NCI-H1694 treated with DMSO at 0.1 percent for 48 hours (cell line): Measurements from ENCODE around the gene SETD2.
"Not testable (repeated sequence)": the region's sequence is repeated elsewhere in the genome, so short reads cannot be mapped to it uniquely, and the experiment has no call there.

ENCODE experiments used
- DNase-seq: peaks from one replicate; lab custom pipeline; 2025; lab: John Stamatoyannopoulos, UW

The SETD2 gene

GRCh38 chr3:47164007-47164881, at the start of gene SETD2:
Gene SETD2, minus strand, starts transcription at chr3:47164113. Its CDS starts 189 bp downstream, at chr3:47163924.
- DNase-seq: peak; percentile 13

GRCh38 chr3:47210863-47211405, 47.0 kb upstream of the SETD2 start:
- no peak for DNase-seq

- not testable (repeated sequence) for DNase-seq
These were observed 42.1 kb upstream of the SETD2 start for GRCh38 chr3:47206022-47206421.

- no peak for DNase-seq
These were observed 41.0 kb upstream of the SETD2 start for GRCh38 chr3:47204875-47205274.

GRCh38 chr3:47202542-47202941, 38.6 kb upstream of the SETD2 start:
- no peak for DNase-seq

GRCh38 chr3:47197287-47197686, 33.4 kb upstream of the SETD2 start:
- DNase-seq: no peak

- DNase-seq: no peak
These were observed 31.1 kb upstream of the SETD2 start for GRCh38 chr3:47194994-47195393.

GRCh38 chr3:47193871-47194859, 30.3 kb upstream of the SETD2 start:
- DNase-seq: no peak

- no peak for DNase-seq
These were observed 22.4 kb upstream of the SETD2 start for GRCh38 chr3:47186285-47186684.

- DNase-seq: not testable (repeated sequence)
These were observed 17.8 kb upstream of the SETD2 start for GRCh38 chr3:47181685-47182084.

GRCh38 chr3:47180011-47180410, 16.1 kb upstream of the SETD2 start:
- DNase-seq: not testable (repeated sequence)

GRCh38 chr3:47176582-47176981, 12.7 kb upstream of the SETD2 start:
- no peak for DNase-seq

- no peak for DNase-seq
These were observed 525 bp downstream of the SETD2 start for GRCh38 chr3:47163169-47164006.

GRCh38 chr3:47162697-47163168, 1.2 kb downstream of the SETD2 start:
- DNase-seq: no peak

- no peak for DNase-seq
These were observed 1.8 kb downstream of the SETD2 start for GRCh38 chr3:47161983-47162696.

GRCh38 chr3:47159820-47160219, 4.1 kb downstream of the SETD2 start:
- no peak for DNase-seq

GRCh38 chr3:47158208-47158607, 5.7 kb downstream of the SETD2 start:
- DNase-seq: no peak

- no peak for DNase-seq
These were observed 7.5 kb downstream of the SETD2 start for GRCh38 chr3:47156396-47156795.

- no peak for DNase-seq
These were observed 11.3 kb downstream of the SETD2 start for GRCh38 chr3:47152578-47152977.

GRCh38 chr3:47151836-47152235, 12.1 kb downstream of the SETD2 start:
- DNase-seq: no peak
